GM19468 (cell line): ENCODE results near the gene HOXA10.

Experiments
- ATAC-seq: cut with Tn5 transposase; IDR thresholded peaks from one replicate; pipeline ENCODE4 v1.9.1; 2021; ENCODE audit warnings: mild to moderate bottlenecking, moderate library complexity, moderate number of reproducible peaks; ENCODE audit not compliant: unreplicated experiment; ENCODE audit errors: extremely low read depth

Gene HOXA10

GRCh38 chr7:27148031-27148755 lies 25.9 kb downstream of the HOXA10 start:
- no peak for ATAC-seq

GRCh38 chr7:27147199-27148030 lies 26.7 kb downstream of the HOXA10 start, which contains the start of gene HOXA6:
Gene HOXA6 (minus strand): TSS chr7:27147774. CDS start chr7:27147749, 25 bp downstream.
- no peak for ATAC-seq

GRCh38 chr7:27146491-27147198 lies 27.5 kb downstream of the HOXA10 start:
- ATAC-seq: no peak

- no peak for ATAC-seq
These were observed 28.2 kb downstream of the HOXA10 start for GRCh38 chr7:27145914-27146412.

GRCh38 chr7:27145165-27145913 lies 28.8 kb downstream of the HOXA10 start:
- no peak for ATAC-seq

- no peak for ATAC-seq
These were observed 29.3 kb downstream of the HOXA10 start for GRCh38 chr7:27144781-27145164.

- ATAC-seq: no peak
These were observed 30.0 kb downstream of the HOXA10 start for GRCh38 chr7:27143950-27144780.

GRCh38 chr7:27143023-27143949 lies 30.8 kb downstream of the HOXA10 start, which contains the start of gene HOXA5:
Gene HOXA5 (minus strand): TSS chr7:27143681. CDS start chr7:27143607, 74 bp downstream.
- no peak for ATAC-seq

GRCh38 chr7:27142580-27143022 lies 31.5 kb downstream of the HOXA10 start:
- ATAC-seq: no peak

GRCh38 chr7:27141923-27142579 lies 32.1 kb downstream of the HOXA10 start:
- no peak for ATAC-seq

- no peak for ATAC-seq
These were observed 32.8 kb downstream of the HOXA10 start for GRCh38 chr7:27141137-27141922.

- ATAC-seq: no peak
These were observed 33.8 kb downstream of the HOXA10 start for GRCh38 chr7:27140126-27140857.

GRCh38 chr7:27139334-27140125 lies 34.6 kb downstream of the HOXA10 start:
- no peak for ATAC-seq

- no peak for ATAC-seq
These were observed 35.2 kb downstream of the HOXA10 start for GRCh38 chr7:27138985-27139333.

- no peak for ATAC-seq
These were observed 35.6 kb downstream of the HOXA10 start for GRCh38 chr7:27138472-27138871.
